ENCODE results near the gene SATB2.

The SATB2 gene

DNA sequence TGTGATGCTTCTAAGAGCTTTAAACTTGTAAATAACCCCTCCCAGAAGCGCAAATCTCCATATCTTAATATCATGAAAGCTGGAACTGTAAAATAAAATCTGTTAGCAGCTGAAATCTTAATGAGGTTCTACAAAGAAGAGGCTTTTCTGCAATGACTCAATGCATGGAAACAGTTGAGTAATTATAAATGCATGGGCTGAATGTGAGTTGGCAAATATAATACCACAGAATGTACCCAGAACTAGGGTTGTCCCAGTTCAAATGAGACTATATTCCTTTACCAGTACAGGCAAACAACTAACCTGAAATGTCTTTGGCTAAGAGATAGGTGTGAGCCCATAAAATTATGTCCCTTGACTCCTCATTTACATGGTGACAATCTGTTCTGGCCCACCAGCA is 52.9 kb downstream of the SATB2 start:
- DNase-seq, result no peak

- no peak for DNase-seq
These were observed 62.4 kb downstream of the SATB2 start for GRCh38 chr2:199395311-199395710.

- DNase-seq, result no peak
These were observed 65.4 kb downstream of the SATB2 start for GRCh38 chr2:199392363-199392762.

GRCh38 chr2:199388728-199389268 is 68.9 kb downstream of the SATB2 start:
- DNase-seq, result no peak

DNA sequence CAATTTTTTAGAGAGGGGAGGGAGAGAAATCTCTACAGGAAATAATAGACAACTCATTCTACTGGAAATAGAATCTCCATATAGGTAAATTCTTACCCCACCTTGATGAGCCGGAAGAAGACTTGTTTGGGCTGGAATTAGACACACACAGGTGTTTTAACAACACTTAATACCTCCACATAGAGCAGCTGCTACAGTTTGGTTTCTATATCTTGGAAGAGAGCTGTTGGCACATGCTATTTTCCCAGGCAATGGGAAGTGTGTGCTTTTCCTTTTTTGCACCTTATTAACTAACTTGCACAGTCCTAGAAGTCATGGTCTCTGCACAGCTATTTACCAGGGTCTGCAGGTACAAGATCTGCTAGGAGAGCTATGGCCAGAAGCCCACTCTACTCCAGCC is 73.7 kb downstream of the SATB2 start:
- no peak for DNase-seq

DNA sequence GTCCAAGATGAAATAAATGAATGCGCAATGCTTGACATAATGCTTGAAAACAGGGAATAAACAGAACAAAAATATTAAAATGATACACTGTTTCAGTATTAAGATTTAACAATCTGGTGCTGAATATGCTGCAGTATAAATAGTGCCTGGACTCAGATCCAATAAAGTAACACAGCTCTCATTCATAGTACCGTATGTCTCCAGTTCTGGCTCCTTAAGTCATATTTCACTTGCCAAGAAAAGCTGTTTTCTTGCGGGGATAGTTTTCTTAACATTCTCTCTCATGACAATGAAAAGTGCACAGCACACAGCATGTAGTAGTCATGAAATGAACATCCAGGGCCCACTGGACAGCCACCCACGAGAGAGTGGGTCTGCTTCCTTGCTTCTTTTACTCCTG is 74.7 kb downstream of the SATB2 start:
- DNase-seq, result no peak

DNA sequence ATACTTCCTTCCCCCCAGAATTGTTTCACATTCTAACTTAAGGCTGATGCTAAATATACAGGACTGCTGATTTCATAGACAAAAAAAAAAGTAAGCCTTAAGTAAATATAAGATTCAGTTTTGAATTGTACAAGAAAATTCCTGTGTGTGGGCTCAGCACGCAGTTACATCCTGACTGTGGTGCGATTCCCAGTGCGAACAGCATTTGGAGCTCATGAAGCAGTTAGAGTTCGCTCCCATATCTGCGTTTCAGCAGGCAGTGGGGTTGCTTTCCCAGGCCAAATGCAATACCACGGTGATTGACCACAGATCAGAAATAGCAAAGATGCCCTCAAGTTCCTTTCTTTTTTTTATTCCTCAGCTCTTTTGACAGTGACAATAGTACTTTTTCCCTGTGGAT is 75.6 kb downstream of the SATB2 start:
- DNase-seq, result no peak

DNA sequence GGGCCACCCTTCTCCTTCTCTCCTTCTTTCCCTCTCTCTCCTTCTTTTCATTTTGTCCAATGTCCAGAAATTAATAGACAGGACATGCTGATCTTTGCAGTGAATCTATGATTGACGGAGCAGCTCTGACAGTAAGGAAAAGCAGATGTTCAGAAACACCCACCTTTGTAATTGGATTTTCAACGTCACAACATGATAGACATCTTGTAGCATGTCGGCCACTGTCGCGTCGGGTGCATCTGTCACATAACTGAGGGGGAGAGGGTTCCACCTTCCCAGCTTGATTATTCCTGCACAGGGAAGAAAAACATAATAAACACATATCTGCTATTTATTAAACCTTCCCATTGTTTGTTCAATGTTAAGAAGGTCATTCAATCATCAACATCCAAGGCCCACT is 76.2 kb downstream of the SATB2 start:
- DNase-seq, result no peak

- DNase-seq, result no peak
These were observed 78.6 kb downstream of the SATB2 start for GRCh38 chr2:199378948-199379650.

DNA sequence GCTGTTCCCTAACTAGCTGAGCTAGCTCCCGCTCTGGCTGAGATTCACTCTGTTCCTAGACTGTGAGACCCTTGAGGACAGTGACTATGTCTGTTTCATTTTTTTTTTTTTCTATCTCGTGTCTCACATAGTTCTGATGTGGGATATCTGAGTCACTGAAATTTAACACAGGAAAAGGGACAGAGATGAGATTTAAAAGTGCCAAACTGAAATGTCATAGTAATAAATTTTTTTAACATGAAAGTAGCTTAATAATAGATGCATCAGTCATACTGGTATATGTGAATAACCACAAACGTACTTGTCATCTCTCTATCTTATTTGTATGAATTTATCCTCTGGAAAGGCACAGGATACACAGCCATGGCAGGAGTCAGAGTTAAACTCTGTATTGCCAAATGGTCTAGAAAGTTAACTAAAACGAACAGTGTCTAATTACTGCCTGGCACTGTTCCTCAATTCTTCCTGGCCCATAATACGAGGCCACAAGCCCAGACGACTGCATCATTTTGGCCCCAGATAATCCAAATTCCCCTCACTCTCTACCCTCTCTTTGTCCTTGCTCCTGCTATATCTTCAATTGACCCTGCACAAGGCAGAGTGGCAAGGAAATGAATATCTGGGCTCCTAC is 87.5 kb downstream of the SATB2 start:
- no peak for DNase-seq

DNA sequence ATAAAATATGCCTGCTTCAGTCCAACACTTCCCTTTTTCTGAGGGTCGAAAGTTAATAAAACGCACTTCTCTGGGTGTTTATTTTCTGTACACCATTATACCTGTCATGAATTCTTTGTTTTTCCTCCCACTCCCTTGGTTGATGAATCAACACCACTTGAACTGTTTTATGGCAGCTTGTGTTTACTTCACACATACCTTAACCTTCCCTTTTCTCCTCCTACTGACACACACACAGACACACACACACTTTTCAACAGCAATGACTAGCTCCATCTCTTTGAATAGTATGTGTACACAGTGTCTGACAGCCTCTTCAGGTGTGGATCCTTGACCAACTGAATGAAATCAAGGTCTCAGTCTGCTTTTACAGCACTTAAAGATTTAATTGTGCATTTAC is 91.3 kb downstream of the SATB2 start:
- no peak for DNase-seq

DNA sequence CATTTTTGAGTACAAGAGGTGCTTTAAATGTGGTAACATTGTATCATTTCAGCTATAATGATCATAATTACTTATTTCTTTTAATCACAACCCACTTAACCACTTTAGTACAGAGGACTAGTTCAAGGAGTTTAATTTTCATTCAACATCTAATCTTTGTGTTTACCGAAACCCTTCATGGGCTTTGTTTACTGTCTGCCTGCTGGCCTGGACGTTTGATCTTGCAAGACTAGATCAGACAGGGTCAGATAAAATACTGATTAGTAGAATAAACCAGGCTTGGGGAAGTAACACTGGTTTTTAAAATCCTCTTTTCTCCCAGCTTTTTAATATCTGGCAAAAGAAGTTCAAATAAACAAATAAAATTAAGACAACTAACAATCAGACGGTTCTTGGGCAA is 93.6 kb downstream of the SATB2 start:
- DNase-seq, result no peak

DNA sequence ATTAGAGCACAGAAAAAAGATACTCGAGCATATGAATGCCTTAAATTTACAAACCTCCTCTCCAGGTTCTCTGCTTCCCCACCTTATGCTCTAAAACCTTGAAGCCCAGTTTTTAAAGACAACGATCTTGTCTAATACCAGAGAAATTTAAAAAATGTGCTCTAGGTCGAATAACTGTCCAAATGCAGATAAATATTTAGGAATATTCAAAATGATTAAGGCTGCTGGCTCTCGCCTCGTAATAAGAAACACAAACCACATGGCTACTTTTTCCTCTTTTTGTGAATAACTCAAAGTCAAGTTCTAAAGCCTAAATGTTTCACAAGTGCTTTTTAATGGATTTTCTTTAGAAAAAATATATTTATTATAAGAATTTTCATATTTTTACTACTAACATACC is 101.3 kb downstream of the SATB2 start:
- DNase-seq, result no peak

- no peak for DNase-seq
These were observed 108.9 kb downstream of the SATB2 start for GRCh38 chr2:199348871-199349270.

DNA sequence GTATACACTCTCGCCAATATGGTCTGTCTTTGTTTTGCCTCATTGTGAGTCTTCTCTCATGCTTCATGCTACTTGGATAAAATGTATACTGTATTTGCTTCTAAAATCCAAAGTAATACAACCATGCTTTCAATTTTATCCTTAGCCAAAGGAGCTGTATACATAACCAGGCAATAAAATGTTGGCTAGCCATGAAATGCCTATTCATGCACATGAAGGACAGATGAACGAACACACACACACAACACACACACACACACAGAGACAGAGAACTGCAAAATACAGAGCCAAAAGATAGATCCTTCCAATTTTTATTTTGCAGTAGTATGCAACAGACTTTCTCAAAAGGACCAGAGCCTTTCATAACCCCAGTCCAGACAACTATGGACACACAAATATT is 113.7 kb downstream of the SATB2 start:
- no peak for DNase-seq

- DNase-seq, result no peak
These were observed 115.4 kb downstream of the SATB2 start for GRCh38 chr2:199342334-199342733.

DNA sequence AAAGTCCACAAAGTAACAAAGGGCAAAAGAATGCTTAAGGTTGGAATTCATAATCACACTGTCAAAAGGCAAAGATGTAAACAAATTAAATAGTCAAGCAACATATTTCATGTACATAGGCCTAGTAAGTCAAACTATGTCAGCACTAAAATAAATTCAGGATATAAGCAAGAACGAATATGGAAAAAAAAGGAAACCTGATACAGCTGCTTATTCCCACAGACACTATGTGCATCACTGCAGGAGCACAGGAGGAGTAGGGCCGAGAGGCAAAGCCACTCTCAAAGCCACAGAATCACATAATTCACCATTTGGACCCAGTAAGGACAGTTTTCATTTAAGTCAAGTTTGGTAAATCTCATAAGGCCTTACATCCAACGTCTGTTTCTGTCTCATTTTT is 116.6 kb downstream of the SATB2 start:
- DNase-seq, result no peak

- no peak for DNase-seq
These were observed 117.7 kb downstream of the SATB2 start for GRCh38 chr2:199339891-199340605.

DNA sequence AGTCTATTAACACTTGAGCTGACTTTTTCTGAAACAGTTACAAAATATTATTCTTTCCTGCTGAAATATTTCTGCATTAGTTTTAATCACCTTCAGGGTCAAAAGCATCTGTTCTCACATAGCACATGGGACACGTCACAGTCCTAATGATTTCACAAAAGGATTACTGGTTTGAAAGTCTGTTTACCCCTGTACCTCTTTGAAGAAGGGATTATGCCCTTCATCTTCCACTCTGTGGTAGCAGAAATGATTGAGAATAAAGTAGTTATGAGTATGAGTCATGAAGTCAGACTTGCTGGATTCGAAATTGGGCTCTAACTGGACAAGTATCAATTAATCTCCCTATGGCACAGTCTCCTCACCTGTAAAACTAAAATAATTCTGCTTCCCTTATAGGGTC is 121.2 kb downstream of the SATB2 start:
- no peak for DNase-seq

DNA sequence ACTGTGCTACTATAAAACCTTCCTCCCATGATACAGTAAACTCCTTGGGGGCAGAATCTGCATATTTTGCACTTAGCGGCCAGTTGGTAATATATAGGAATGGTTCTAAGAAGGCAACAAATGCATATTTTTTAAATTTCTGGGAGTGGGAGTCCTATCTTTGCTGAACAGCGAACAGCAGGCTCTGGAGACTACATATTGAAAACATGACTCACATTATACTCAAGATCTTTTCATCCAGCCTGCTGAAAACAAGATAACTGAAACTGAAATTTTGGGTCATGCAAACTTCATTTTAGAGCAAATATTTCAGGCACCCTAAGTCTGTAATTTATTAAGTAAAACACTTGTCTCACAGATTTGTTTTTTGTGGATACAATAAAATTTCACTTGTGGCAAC is 122.2 kb downstream of the SATB2 start:
- no peak for DNase-seq

DNA sequence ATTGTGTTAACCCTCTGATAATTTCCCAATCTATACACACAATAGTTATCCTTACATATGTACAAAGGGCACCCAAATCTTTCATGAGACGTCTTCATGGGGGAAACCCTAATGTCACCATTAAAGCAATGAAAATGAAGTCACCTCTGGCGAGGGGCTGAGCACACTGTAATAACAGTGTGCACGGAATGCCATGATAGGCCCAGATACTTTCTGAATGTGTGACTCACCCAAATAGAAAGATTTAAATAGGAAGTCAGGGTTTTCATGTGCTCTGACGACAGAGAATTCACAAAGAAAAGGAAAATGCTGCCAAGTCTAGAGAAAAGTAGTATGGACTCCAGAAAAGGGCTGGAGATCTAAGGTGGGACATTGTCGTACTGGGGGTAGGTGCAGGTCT is 128.3 kb downstream of the SATB2 start:
- DNase-seq, result no peak

DNA sequence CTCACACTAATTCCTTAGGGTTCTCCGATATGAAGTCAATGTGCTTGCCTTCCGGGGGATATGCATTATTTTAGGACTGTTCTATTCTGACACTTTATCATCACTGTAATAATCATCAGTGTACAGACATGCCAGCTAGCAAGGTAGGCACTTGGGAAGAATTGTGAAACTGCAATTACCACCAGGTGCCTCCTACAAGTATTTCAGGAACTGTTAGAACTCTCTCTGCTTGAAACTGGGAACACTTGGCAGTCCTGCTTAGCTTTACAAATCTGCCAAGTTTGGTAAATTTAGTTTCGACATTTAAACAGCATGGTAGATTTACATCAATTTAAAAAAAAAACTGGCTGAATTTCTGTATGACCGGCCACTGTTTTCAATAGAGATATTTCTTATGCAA is 128.7 kb downstream of the SATB2 start:
- no peak for DNase-seq

DNA sequence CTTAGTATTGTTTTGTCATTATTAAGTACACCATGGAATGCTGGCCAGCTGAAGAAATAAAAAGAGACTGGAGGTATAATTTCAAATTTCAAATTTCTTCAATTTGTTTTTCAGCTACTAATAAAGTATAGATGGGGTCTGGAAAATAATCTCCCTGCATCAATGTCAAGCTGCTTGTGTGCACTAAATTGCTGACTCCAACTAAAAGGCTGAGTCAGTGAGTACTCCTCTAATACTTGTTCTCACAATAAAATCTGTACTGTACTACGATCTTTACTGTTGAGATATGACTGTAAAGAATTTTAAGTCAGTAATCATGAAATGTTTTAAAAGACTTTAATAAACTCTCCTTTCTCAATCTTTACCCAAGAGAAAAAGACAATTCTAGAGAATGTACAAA is 131.9 kb downstream of the SATB2 start:
- DNase-seq, result no peak

- DNase-seq, result no peak
These were observed 135.6 kb downstream of the SATB2 start for GRCh38 chr2:199322151-199322550.

All from T-helper 1 cell (primary cell).